ENCODE measurements around the gene P2RX4.

P2RX4 gene

GRCh38 chr12:121237415-121237814 is 27.5 kb downstream of the P2RX4 start:
- TF ChIP-seq CTCF (IDR thresholded peaks at IDR 0.05): no peak

GRCh38 chr12:121238086-121238485 is 28.2 kb downstream of the P2RX4 start:
- no peak for TF ChIP-seq CTCF (IDR thresholded peaks at IDR 0.05)

GRCh38 chr12:121238604-121239350 is 28.8 kb downstream of the P2RX4 start:
- no peak for TF ChIP-seq CTCF (IDR thresholded peaks at IDR 0.05)

- TF ChIP-seq CTCF (IDR thresholded peaks at IDR 0.05): no peak
These were observed 29.6 kb downstream of the P2RX4 start for GRCh38 chr12:121239351-121240061.

- TF ChIP-seq CTCF (IDR thresholded peaks at IDR 0.05): no peak
These were observed 30.1 kb downstream of the P2RX4 start for GRCh38 chr12:121240062-121240420.

GRCh38 chr12:121240484-121241101 is 30.7 kb downstream of the P2RX4 start:
- no peak for TF ChIP-seq CTCF (IDR thresholded peaks at IDR 0.05)

DNA sequence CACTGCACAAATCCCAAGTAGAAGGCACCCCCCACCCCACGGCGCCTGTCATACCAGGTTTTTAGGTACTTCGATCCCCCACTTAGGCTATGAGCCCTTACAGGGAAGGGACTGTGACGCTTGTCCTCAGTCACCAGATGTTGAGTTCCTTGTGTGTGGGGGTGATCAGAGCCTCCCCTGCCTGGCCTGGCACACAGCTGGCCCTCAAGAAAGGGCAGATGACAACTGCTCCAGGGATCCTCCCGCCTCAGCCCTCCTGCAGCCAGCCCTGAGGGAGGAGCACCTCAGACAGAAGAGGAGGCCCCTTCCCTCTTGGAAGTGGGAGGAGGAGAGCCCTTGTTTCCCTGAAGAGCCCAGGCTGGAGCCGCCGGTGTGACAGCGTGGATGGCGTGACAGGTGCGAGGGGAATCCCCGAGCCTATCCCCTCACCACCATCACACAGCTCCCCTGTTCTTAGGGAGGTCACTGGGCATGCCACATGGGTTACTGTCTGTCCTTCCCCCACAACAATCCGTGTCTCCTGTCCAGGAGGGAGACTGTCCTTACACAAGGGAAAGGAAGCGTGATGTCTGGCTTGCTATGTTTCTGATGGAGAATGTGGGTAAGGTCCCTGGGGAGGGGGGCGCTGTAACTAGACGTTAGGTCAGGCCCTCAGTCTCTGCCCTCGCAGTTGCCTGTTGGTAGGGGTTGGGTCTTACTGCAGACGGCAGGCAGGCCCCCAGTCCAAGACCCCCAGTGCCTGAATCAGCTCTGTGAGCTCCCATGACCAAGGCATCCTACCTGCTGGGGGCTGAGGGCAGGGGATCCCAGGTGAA is 31.4 kb downstream of the P2RX4 start:
- TF ChIP-seq CTCF (IDR thresholded peaks at IDR 0.05): no peak
